NCI-H2227 (cell line): ENCODE measurements around the gene KSR1.

ENCODE experiments used
- DNase-seq: peaks from one replicate; lab custom pipeline; 2025; ENCODE audit not compliant: unreplicated experiment; lab: John Stamatoyannopoulos, UW

Gene KSR1

GRCh38 chr17:27512511-27513346, 56.5 kb downstream of the KSR1 start:
- DNase-seq: no peak

GRCh38 chr17:27513849-27514248, 57.6 kb downstream of the KSR1 start:
- DNase-seq: no peak

GRCh38 chr17:27514595-27515413, 58.6 kb downstream of the KSR1 start:
- DNase-seq: no peak

GRCh38 chr17:27518048-27518447, 61.8 kb downstream of the KSR1 start:
- no peak for DNase-seq

- no peak for DNase-seq
These were observed 62.6 kb downstream of the KSR1 start for GRCh38 chr17:27518545-27519521.

GRCh38 chr17:27519550-27519949, 63.3 kb downstream of the KSR1 start:
- DNase-seq: no peak

- DNase-seq: no peak
These were observed 64.4 kb downstream of the KSR1 start for GRCh38 chr17:27520491-27521185.

- no peak for DNase-seq
These were observed 65.2 kb downstream of the KSR1 start for GRCh38 chr17:27521281-27522027.

- no peak for DNase-seq
These were observed 65.9 kb downstream of the KSR1 start for GRCh38 chr17:27522028-27522635.

GRCh38 chr17:27523712-27524111, 67.5 kb downstream of the KSR1 start:
- DNase-seq: no peak

- DNase-seq: no peak
These were observed 68.3 kb downstream of the KSR1 start for GRCh38 chr17:27524594-27524993.

- no peak for DNase-seq
These were observed 69.1 kb downstream of the KSR1 start for GRCh38 chr17:27525316-27525715.

- no peak for DNase-seq
These were observed 69.8 kb downstream of the KSR1 start for GRCh38 chr17:27525836-27526603.

- peak; percentile 19 for DNase-seq
These were observed 70.4 kb downstream of the KSR1 start for GRCh38 chr17:27526604-27527002.

- DNase-seq: no peak
These were observed 73.1 kb downstream of the KSR1 start for GRCh38 chr17:27529230-27529796.

GRCh38 chr17:27530764-27531391, 74.6 kb downstream of the KSR1 start:
- DNase-seq: no peak

- no peak for DNase-seq
These were observed 75.3 kb downstream of the KSR1 start for GRCh38 chr17:27531469-27531961.
